ENCODE results near the gene ZIC4. TPM values are rescaled to one million over a fixed set of nuclear protein-coding genes. Genes with fewer than 3 reads are reported as not detected.

The ZIC4 gene
- total and polyA plus RNA-seq, 3 donors from 2014 or later, result 0.06 to 0.55 (median 0.31) TPM

DNA sequence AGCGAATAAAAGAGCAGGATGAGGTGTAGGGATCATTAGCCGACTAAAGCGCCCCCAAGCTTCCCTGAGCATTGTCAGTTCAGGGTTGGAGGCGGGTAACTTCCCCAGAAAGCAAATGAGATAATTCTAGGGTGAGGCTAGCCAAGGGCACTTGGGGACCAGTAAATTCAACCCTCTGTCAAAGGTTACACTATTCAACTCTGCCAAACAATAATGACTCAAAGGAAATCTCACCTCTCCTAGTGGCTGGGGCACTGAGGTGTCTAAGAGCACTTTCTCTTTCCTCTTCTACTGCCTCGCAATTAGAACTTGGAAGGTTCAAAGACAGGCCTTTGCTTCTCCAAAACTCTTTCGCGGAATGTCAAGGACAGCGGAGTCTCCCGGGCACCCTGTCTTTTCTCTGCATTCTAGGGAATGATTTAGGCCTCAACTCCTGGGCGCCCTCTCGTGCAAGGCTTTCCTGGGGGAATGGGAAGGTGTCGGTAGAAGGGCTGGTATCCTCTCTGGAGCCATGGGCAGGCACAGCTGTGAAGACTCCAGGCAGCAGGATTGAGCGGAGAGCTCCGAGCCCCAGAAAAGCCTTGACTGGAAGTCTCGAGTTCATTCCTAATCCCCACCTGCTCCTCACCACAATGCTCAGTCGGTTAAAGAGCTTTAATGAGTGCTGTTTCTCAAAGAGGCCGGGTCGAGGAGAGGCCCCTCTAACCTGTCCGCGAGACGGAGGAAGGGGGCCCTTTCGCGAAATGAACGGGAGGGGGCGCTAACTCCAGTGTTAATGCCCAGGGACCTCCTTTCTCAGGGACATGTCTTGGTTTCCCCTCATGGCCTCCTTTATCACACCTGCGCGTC, 21.9 kb downstream of the ZIC4 start:
- WGBS, 2 donors, result 6 to 8% methylated on average over 24 to 27 of the region's 27 CpGs
- H3K36me3 ChIP-seq (ENCODE audit: low read depth, missing control alignments), result no peaks in the 10 kb centered on the region
- no peak overlapping the region for H3K4me3 ChIP-seq
- DNase-seq, result peak; percentile 54
- H3K27ac ChIP-seq, result no peak overlapping the region
- H3K9me3 ChIP-seq, result no peaks in the 10 kb centered on the region
- intact Hi-C loops (cut with DNase I; ENCODE audit: low total_unique reads), result no loop called here
- TF ChIP-seq POLR2A (IDR thresholded peaks at IDR 0.05), result no peak
- TF ChIP-seq, protein P1, sequence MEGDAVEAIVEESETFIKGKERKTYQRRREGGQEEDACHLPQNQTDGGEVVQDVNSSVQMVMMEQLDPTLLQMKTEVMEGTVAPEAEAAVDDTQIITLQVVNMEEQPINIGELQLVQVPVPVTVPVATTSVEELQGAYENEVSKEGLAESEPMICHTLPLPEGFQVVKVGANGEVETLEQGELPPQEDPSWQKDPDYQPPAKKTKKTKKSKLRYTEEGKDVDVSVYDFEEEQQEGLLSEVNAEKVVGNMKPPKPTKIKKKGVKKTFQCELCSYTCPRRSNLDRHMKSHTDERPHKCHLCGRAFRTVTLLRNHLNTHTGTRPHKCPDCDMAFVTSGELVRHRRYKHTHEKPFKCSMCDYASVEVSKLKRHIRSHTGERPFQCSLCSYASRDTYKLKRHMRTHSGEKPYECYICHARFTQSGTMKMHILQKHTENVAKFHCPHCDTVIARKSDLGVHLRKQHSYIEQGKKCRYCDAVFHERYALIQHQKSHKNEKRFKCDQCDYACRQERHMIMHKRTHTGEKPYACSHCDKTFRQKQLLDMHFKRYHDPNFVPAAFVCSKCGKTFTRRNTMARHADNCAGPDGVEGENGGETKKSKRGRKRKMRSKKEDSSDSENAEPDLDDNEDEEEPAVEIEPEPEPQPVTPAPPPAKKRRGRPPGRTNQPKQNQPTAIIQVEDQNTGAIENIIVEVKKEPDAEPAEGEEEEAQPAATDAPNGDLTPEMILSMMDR (IDR thresholded peaks at IDR 0.05), result peak in 1 of 3 experiments; percentile 21
- H3K27me3 ChIP-seq, result no peaks in the 10 kb centered on the region
- H3K4me1 ChIP-seq, result no peaks in the 10 kb centered on the region

DNA sequence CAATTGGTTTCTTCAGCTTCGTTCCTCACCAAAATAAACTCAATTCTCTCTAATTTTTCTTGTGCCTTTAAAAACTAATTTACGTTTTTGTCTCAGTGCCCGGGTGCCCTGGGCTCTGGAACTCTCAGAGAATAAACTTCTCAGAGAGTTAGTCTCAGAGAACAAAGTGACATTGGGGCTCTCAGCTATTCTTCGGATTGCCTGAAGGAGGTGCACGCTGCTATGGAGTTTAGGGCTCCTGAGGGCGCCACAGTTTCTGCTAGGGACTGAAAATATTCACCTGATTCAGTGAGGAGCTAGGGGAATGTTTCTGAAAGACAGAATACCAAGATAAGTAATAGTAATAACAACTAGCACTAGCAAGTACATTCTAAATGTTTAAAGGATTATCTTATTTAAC, 22.7 kb downstream of the ZIC4 start:
- no peaks in the 10 kb centered on the region for H3K9me3 ChIP-seq
- no peak overlapping the region for H3K27ac ChIP-seq
- H3K4me1 ChIP-seq, result no peaks in the 10 kb centered on the region
- intact Hi-C loops (cut with DNase I; ENCODE audit: low total_unique reads), result no loop called here
- H3K4me3 ChIP-seq, result no peak overlapping the region
- no peak for TF ChIP-seq POLR2A (IDR thresholded peaks at IDR 0.05)
- TF ChIP-seq, protein P1 (IDR thresholded peaks at IDR 0.05), result no peak
- H3K36me3 ChIP-seq (ENCODE audit: low read depth, missing control alignments), result no peaks in the 10 kb centered on the region
- no peaks in the 10 kb centered on the region for H3K27me3 ChIP-seq
- no peak for DNase-seq
- WGBS, 2 donors, result 16 to 17% methylated on average over 6 of the region's 6 CpGs

DNA sequence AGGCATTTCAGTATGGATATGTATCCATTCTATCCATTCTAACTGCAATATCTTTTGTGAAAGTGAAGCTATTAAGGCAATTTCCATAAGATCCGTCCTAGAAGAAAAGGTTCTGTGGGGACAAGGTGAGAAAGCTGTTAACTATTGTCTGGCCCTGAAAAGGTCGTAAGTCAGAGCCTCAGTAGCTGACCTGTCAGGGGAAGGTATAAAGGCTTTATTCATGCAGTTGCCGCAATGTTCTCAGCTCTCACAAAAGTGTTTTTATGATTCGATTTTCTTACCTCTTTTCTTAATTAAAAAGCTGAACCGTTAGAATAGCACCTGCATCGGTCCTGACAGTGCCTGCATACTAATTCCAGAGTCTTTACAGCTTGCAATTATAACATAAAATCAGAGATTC, 24.7 kb downstream of the ZIC4 start:
- no peaks in the 10 kb centered on the region for H3K27me3 ChIP-seq

DNA sequence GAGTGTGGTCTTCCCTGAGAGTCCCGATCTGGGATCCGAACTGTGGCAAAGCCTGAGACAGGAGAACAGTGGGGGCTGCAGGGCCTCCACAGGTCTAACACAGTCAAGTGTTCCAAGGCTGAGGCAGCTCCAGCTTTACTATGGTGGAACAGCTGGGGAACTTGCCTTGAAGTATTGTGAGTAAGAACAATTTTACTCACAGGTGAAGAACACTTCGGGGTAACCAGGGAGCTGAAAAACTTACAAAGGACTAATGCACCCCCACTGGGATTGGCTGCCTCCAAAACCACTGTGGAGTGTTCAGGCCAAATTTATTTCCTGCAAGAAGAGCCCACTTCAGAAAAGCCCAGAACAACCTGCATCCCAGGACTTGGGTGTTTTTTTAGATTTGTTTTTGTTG, 25.4 kb downstream of the ZIC4 start:
- Histone ChIP-seq H3K27ac (no peak overlapping the region), H3K27me3 (no peaks in the 10 kb centered on the region), H3K9me3 (no peaks in the 10 kb centered on the region), H3K4me1 (no peaks in the 10 kb centered on the region), H3K36me3 (ENCODE audit: low read depth, missing control alignments) (no peaks in the 10 kb centered on the region), H3K4me3 (no peak overlapping the region)
- no peak for DNase-seq
- TF ChIP-seq POLR2A (IDR thresholded peaks at IDR 0.05), result no peak
- TF ChIP-seq, protein P1 (IDR thresholded peaks at IDR 0.05), result no peak
- intact Hi-C loops (cut with DNase I; ENCODE audit: low total_unique reads), result no loop called here
- WGBS, 2 donors, result 8 to 13% methylated on average over 2 to 3 of the region's 3 CpGs

More for the DNA sequence above, 24.7 kb downstream of the ZIC4 start:
- WGBS, 2 donors, result 29 to 33% methylated on average over 6 of the region's 6 CpGs
- Histone ChIP-seq H3K4me1 (no peaks in the 10 kb centered on the region), H3K36me3 (ENCODE audit: low read depth, missing control alignments) (no peaks in the 10 kb centered on the region), H3K4me3 (no peak overlapping the region), H3K27ac (no peak overlapping the region), H3K9me3 (no peaks in the 10 kb centered on the region)
- intact Hi-C loops (cut with DNase I; ENCODE audit: low total_unique reads), result no loop called here
- no peak for DNase-seq
- no peak for TF ChIP-seq POLR2A (IDR thresholded peaks at IDR 0.05)
- TF ChIP-seq, protein P1 (IDR thresholded peaks at IDR 0.05), result no peak
